ENCODE measurements around the gene JUND.

DNA sequence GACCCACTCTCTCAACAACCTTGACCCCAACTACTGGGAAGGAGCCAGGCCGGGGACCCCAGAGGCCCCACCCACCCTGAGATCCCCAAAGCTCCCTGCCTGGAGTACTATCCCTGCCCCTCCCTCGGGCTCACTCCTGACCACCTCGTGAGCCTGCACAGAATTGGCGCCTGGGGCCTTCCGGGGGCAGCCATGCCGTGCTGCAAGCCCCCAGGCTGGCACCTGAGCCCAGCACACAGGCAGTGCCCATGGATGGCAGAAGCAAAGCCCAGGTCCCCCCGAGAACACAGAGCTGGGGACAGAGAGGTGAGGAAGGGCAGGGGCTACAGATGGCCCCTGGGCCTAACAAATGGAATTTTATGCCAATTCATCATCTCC lies 27.5 kb upstream of the JUND start:
- TF ChIP-seq, protein P1, sequence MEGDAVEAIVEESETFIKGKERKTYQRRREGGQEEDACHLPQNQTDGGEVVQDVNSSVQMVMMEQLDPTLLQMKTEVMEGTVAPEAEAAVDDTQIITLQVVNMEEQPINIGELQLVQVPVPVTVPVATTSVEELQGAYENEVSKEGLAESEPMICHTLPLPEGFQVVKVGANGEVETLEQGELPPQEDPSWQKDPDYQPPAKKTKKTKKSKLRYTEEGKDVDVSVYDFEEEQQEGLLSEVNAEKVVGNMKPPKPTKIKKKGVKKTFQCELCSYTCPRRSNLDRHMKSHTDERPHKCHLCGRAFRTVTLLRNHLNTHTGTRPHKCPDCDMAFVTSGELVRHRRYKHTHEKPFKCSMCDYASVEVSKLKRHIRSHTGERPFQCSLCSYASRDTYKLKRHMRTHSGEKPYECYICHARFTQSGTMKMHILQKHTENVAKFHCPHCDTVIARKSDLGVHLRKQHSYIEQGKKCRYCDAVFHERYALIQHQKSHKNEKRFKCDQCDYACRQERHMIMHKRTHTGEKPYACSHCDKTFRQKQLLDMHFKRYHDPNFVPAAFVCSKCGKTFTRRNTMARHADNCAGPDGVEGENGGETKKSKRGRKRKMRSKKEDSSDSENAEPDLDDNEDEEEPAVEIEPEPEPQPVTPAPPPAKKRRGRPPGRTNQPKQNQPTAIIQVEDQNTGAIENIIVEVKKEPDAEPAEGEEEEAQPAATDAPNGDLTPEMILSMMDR (IDR thresholded peaks at IDR 0.05; ENCODE audit: insufficient read depth, low read length): no peak
- TF ChIP-seq POLR2AphosphoS5 (IDR thresholded peaks at IDR 0.05; ENCODE audit: low read depth): no peak

Measured in HL-60 (cell line).